ENCODE measurements around the gene RRM1. TPM values are rescaled to one million over a fixed set of nuclear protein-coding genes. Genes with fewer than 3 reads are reported as not detected.

The RRM1 gene
- total RNA-seq, 1 experiment from 2014 or later: 138 TPM

- Histone ChIP-seq H3K9me3 (ENCODE audit: control insufficient read depth, low read depth, low read length) (no peaks in the 10 kb centered on the region), H2BK15ac (ENCODE audit: low read depth, low read length) (no peak overlapping the region), H3K56ac (ENCODE audit: insufficient read length, low read depth, low read length) (no peak overlapping the region), H2BK12ac (ENCODE audit: insufficient read length, low read depth, low read length) (no peak overlapping the region), H2BK20ac (ENCODE audit: low read depth, low read length, poor library complexity, severe bottlenecking) (no peak overlapping the region), H2AFZ (ENCODE audit: low read length) (no peak overlapping the region), H3K18ac (ENCODE audit: insufficient read length, low read depth, low read length) (no peak overlapping the region), H4K91ac (ENCODE audit: insufficient read length, low read depth, low read length) (no peak overlapping the region), H4K8ac (replicated peaks; ENCODE audit: insufficient read length, low read depth, low read length) (no peak overlapping the region), H3K4ac (ENCODE audit: low read depth, low read length) (no peak overlapping the region), H3K27ac (ENCODE audit: insufficient read length, low read depth, low read length) (no peak overlapping the region), H3K4me2 (ENCODE audit: insufficient read depth, insufficient read length, low read length) (no peak overlapping the region), H3K14ac (ENCODE audit: insufficient read depth, low read length) (no peak overlapping the region), H3K27me3 (ENCODE audit: insufficient read depth, low read length) (no peaks in the 10 kb centered on the region), H2AK5ac (ENCODE audit: insufficient read length, low read length) (no peak overlapping the region), H2BK120ac (ENCODE audit: low read depth, low read length, poor library complexity, severe bottlenecking) (no peak overlapping the region), H3K79me1 (ENCODE audit: insufficient read depth, low read depth, low read length, poor library complexity, severe bottlenecking) (no peaks in the 10 kb centered on the region), H3K4me1 (ENCODE audit: insufficient read depth, low read length) (no peaks in the 10 kb centered on the region), H3K9ac (ENCODE audit: extremely low read depth, insufficient read length, low read length) (no peak overlapping the region), H4K5ac (ENCODE audit: insufficient read length, low read depth, low read length) (no peak overlapping the region), H3K79me2 (ENCODE audit: insufficient read depth, low read length) (no peaks in the 10 kb centered on the region), H2BK5ac (ENCODE audit: insufficient read length, low read length) (no peak overlapping the region), H3K23me2 (ENCODE audit: insufficient read length, low read depth, low read length, poor library complexity, severe bottlenecking) (no peaks in the 10 kb centered on the region), H3T11ph (ENCODE audit: low read length) (no peak overlapping the region), H3K23ac (ENCODE audit: insufficient read length, low read depth, low read length) (no peak overlapping the region), H4K20me1 (ENCODE audit: control insufficient read depth, insufficient read depth, insufficient read length) (no peaks in the 10 kb centered on the region)
- H3K4me3 Mint-ChIP-seq: no peak overlapping the region
- H3K4me1 Mint-ChIP-seq: no peaks in the 10 kb centered on the region
- no peaks in the 10 kb centered on the region for H3K27me3 Mint-ChIP-seq (ENCODE audit: low read depth)
- no peak for DNase-seq
- H3K27ac Mint-ChIP-seq: no peak overlapping the region
- no peaks in the 10 kb centered on the region for H3K36me3 Mint-ChIP-seq (ENCODE audit: insufficient read depth in 1 of 3, low read depth in 3 of 3)
- no CpG with 5 or more reads among the region's 1 CpG for WGBS (ENCODE audit: extremely low coverage, insufficient read length, low lambda C conversion rate)
- H3K9me3 Mint-ChIP-seq: peaks cover 2 to 4% of the 10 kb centered on the region in 2 experiments; a peak in 2 of 5 replicates
- TF ChIP-seq CTCF (conservative IDR thresholded peaks at IDR 0.05): no peak
These were observed 40.0 kb upstream of the RRM1 start for GRCh38 chr11:4054643-4055042.
